Bronchial epithelial cell (primary cell): ENCODE data around the gene SPAAR. TPM values are rescaled to one million over a fixed set of nuclear protein-coding genes. Genes with fewer than 3 reads are reported as not detected.
A peak's percentile ranks its signal among the peaks of the same experiment; 100 is the strongest.

Experiments used
- DNase-seq: peaks from one replicate; pipeline ENCODE4 v3.0.0-alpha.2; 2010; ENCODE audit warnings: low read depth
- FAIRE-seq: peaks from 2 replicates; lab custom pipeline; 2011; peaks lifted over from hg19 to GRCh38; lab: Jason Lieb, UNC
- H3K27me3 ChIP-seq: 2 replicates; pipeline ENCODE4 v1.5.1; 2011; ENCODE audit warnings: low read length; ENCODE audit not compliant: control insufficient read depth, insufficient read depth
- H3K36me3 ChIP-seq: 2 replicates; pipeline ENCODE4 v1.5.1; 2011; ENCODE audit warnings: low read length; ENCODE audit not compliant: control insufficient read depth, insufficient read depth
- H3K4me3 ChIP-seq: 2 replicates; pipeline ENCODE4 v1.5.1; 2011; ENCODE audit warnings: mild to moderate bottlenecking, low read depth, low read length, control low read depth
- CTCF ChIP-seq: IDR thresholded peaks from 2 replicates; pipeline ENCODE4 v1.5.1; 2011; ENCODE audit warnings: mild to moderate bottlenecking, moderate library complexity, low read length, control low read depth, inconsistent platforms; ENCODE audit not compliant: insufficient read depth, severe bottlenecking
- total RNA-seq: library from RNA; depleted of rRNA; stranded (reverse); fragments of >200 nt; gene quantifications from 2 replicates; pipeline ENCODE4 v1.2.1, GENCODE V29; 2014

The SPAAR gene
- total RNA-seq, 1 donor from 2014 or later = not detected

- FAIRE-seq = no peak
- TF ChIP-seq CTCF = no peak
- H3K27me3 ChIP-seq = no peaks in the 10 kb centered on the region
- H3K36me3 ChIP-seq = no peaks in the 10 kb centered on the region
- no peak overlapping the region for H3K4me3 ChIP-seq
- DNase-seq = peak; percentile 72
Observed at GRCh38 chr9:35905051-35905781, 4.1 kb upstream of the SPAAR start.

- no peak for TF ChIP-seq CTCF
- FAIRE-seq = peak; percentile 93
- H3K4me3 ChIP-seq = no peak within 1 kb of the TSS
- peak; percentile 94 for DNase-seq
- H3K27me3 ChIP-seq = no peaks in the 10 kb centered on the region
- H3K36me3 ChIP-seq = no peaks in the 10 kb centered on the region
Observed at GRCh38 chr9:35905912-35906679, 3.2 kb upstream of the SPAAR start, which contains the start of gene HRCT1. HRCT1 (plus strand) TSS chr9:35906202; CDS start chr9:35906288, 86 bp downstream.

- no peak for FAIRE-seq
- H3K27me3 ChIP-seq = no peaks in the 10 kb centered on the region
- no peaks in the 10 kb centered on the region for H3K36me3 ChIP-seq
- no peak for TF ChIP-seq CTCF
- peak; percentile 32 for DNase-seq
- H3K4me3 ChIP-seq = no peak overlapping the region
Observed at GRCh38 chr9:35906923-35907699, 2.2 kb upstream of the SPAAR start.

- DNase-seq = peak; percentile 87
- no peaks in the 10 kb centered on the region for H3K27me3 ChIP-seq
- no peaks in the 10 kb centered on the region for H3K36me3 ChIP-seq
- FAIRE-seq = peak; percentile 95
- H3K4me3 ChIP-seq = no peak overlapping the region
- TF ChIP-seq CTCF = no peak
Observed at GRCh38 chr9:35907711-35908503, 1.4 kb upstream of the SPAAR start.

- Histone ChIP-seq H3K27me3 (no peaks in the 10 kb centered on the region), H3K36me3 (no peaks in the 10 kb centered on the region), H3K4me3 (no peak overlapping the region)
- TF ChIP-seq CTCF = no peak
- DNase-seq (no peak), FAIRE-seq (no peak)
Observed at GRCh38 chr9:35908504-35909125, 675 bp upstream of the SPAAR start.
